WTC11 (cell line): ENCODE measurements around the gene SEPTIN10. TPM values are rescaled to one million over a fixed set of nuclear protein-coding genes. Genes with fewer than 3 reads are reported as not detected.
A peak's percentile ranks its signal among the peaks of the same experiment; 100 is the strongest.

ENCODE experiments used
- ATAC-seq: fragments of 200-7000 bp; cut with Tn5 transposase; 2 replicates; pipeline ENCODE4 v1.10.0; 2021; ENCODE audit warnings: mild to moderate bottlenecking, moderate library complexity
- CTCF ChIA-PET: fragments of 300-600 bp; sonication (Branson Sonifier 250); formaldehyde crosslinking; loops from one replicate; lab custom pipeline; 2021; ENCODE audit warnings: antibody characterized with exemption; lab: Charles Lee
- POLR2A ChIA-PET: fragments of 350-600 bp; sonication (Branson Sonifier 250); formaldehyde crosslinking; loops from one replicate; lab custom pipeline; 2021; ENCODE audit warnings: antibody characterized with exemption; lab: Charles Lee
- DNase-seq: peaks from one replicate; pipeline ENCODE4 v3.0.0; 2021; ENCODE audit warnings: low spot score
- H3K27ac Mint-ChIP-seq: 2 replicates; pipeline ENCODE4 v1.8.0; 2021; ENCODE audit warnings: mixed read lengths
- H3K27me3 Mint-ChIP-seq: 2 replicates; pipeline ENCODE4 v1.8.0; 2021; ENCODE audit warnings: low read depth, mild to moderate bottlenecking, moderate library complexity, mixed read lengths
- H3K36me3 Mint-ChIP-seq: 2 replicates; pipeline ENCODE4 v1.8.0; 2021; ENCODE audit warnings: mixed read lengths
- H3K4me1 Mint-ChIP-seq: 2 replicates; pipeline ENCODE4 v1.8.0; 2022; ENCODE audit warnings: mixed read lengths
- H3K4me3 Mint-ChIP-seq: 2 replicates; pipeline ENCODE4 v1.8.0; 2021; ENCODE audit warnings: mild to moderate bottlenecking, moderate library complexity, mixed read lengths
- H3K9me3 Mint-ChIP-seq: 2 replicates; pipeline ENCODE4 v1.8.0; 2021; ENCODE audit warnings: mixed read lengths
- CDX4 ChIP-seq: fragments of 250-450 bp; sonication (Bioruptor Pico); IDR thresholded peaks from 2 replicates; pipeline ENCODE4 v1.9.0; 2021; ENCODE audit warnings: moderate library complexity, mild to moderate bottlenecking, inconsistent platforms, borderline replicate concordance
- CTCF ChIP-seq: fragments of 200-600 bp; IDR thresholded peaks from 2 replicates; pipeline ENCODE4 v1.8.0; 2022; ENCODE audit warnings: antibody characterized with exemption
- FOXJ3 ChIP-seq: sonication (generic); formaldehyde crosslinking; IDR thresholded peaks from 2 replicates; pipeline ENCODE4 v1.9.0; 2021; ENCODE audit warnings: missing genetic modification reagents, mild to moderate bottlenecking, borderline replicate concordance
- FOXK1 ChIP-seq: sonication (generic); formaldehyde crosslinking; IDR thresholded peaks from 2 replicates; pipeline ENCODE4 v1.8.0; 2022; ENCODE audit warnings: mild to moderate bottlenecking, moderate library complexity, missing genetic modification reagents
- IRF2 ChIP-seq: sonication (generic); formaldehyde crosslinking; IDR thresholded peaks from 2 replicates; pipeline ENCODE4 v1.8.0; 2022; ENCODE audit warnings: low read depth, missing genetic modification reagents, borderline replicate concordance
- OVOL2 ChIP-seq: fragments of 250-450 bp; sonication (Bioruptor Pico); IDR thresholded peaks from 2 replicates; pipeline ENCODE4 v1.9.0; 2021; ENCODE audit warnings: mild to moderate bottlenecking, borderline replicate concordance
- PRRX2 ChIP-seq: fragments of 250-450 bp; sonication (Bioruptor Pico); IDR thresholded peaks from 2 replicates; pipeline ENCODE4 v1.8.0; 2021; ENCODE audit warnings: mild to moderate bottlenecking
- RELA ChIP-seq: sonication (generic); formaldehyde crosslinking; IDR thresholded peaks from 2 replicates; pipeline ENCODE4 v1.8.1; 2022; ENCODE audit warnings: missing genetic modification reagents, mild to moderate bottlenecking, borderline replicate concordance
- STAT6 ChIP-seq: sonication (generic); formaldehyde crosslinking; conservative IDR thresholded peaks from 2 replicates; pipeline ENCODE4 v1.8.1; 2023; ENCODE audit warnings: mild to moderate bottlenecking, low read depth, missing genetic modification reagents, moderate library complexity
- TEAD4 ChIP-seq: sonication (generic); formaldehyde crosslinking; IDR thresholded peaks from 2 replicates; pipeline ENCODE4 v1.8.0; 2022; ENCODE audit warnings: mild to moderate bottlenecking, missing genetic modification reagents
- ZNF138 ChIP-seq: sonication (generic); formaldehyde crosslinking; conservative IDR thresholded peaks from 2 replicates; pipeline ENCODE4 v1.8.1; 2022; ENCODE audit warnings: mild to moderate bottlenecking, moderate library complexity, missing genetic modification reagents
- ZNF219 ChIP-seq: sonication (generic); formaldehyde crosslinking; IDR thresholded peaks from 2 replicates; pipeline ENCODE4 v1.8.0; 2023; ENCODE audit warnings: missing genetic modification reagents, mild to moderate bottlenecking, borderline replicate concordance
- total RNA-seq: library from RNA; stranded (reverse); gene quantifications from 3 replicates; pipeline ENCODE4 v1.2.3, GENCODE V29; 2021

SEPTIN10 gene
- total RNA-seq, 1 experiment from 2014 or later = 86.8 TPM

GRCh38 chr2:109554758-109555157, 59.0 kb downstream of the SEPTIN10 start:
- CTCF ChIA-PET = no interaction called here
- Mint-ChIP-seq H3K4me1 (peaks cover 9% of the 10 kb centered on the region), H3K36me3 (peaks cover 37% of the 10 kb centered on the region)

GRCh38 chr2:109549016-109549590, 64.7 kb downstream of the SEPTIN10 start:
- ChIA-PET POLR2A (no interaction called here), CTCF (interaction anchor here (0.6 to 4.3 kb wide), 4 partner anchors 65 to 326 kb away, joined by 3 to 27 read pairs (median 12); partner anchors contain the start of genes SEPTIN10 and SOWAHC)
- no peaks in the 10 kb centered on the region for H3K4me1 Mint-ChIP-seq
- TF ChIP-seq IRF2 (CRISPR knock-in tag) = no peak
- H3K9me3 Mint-ChIP-seq = no peaks in the 10 kb centered on the region; the same call in 1 of the 2 replicates
- no peak for DNase-seq
- no peak for ATAC-seq
- H3K27me3 Mint-ChIP-seq = no peaks in the 10 kb centered on the region
- H3K27ac Mint-ChIP-seq = peak overlapping the region; percentile 74; the same call in 1 of the 2 replicates
- no peak overlapping the region for H3K4me3 Mint-ChIP-seq
- peaks cover 20% of the 10 kb centered on the region for H3K36me3 Mint-ChIP-seq

More at GRCh38 chr2:109554758-109555157, 59.0 kb downstream of the SEPTIN10 start:
- Mint-ChIP-seq H3K9me3 (no peaks in the 10 kb centered on the region; the same call in 1 of the 2 replicates), H3K27ac (no peak overlapping the region; the same call in 1 of the 2 replicates), H3K4me3 (no peak overlapping the region), H3K27me3 (no peaks in the 10 kb centered on the region)
- DNase-seq (no peak), ATAC-seq (no peak)
- TF ChIP-seq CTCF (no peak), OVOL2 (CRISPR knock-in tag) (no peak), CDX4 (CRISPR knock-in tag) (no peak), TEAD4 (no peak), PRRX2 (CRISPR knock-in tag) (no peak), RELA (CRISPR knock-in tag) (no peak), ZNF219 (CRISPR knock-in tag) (no peak), FOXK1 (CRISPR knock-in tag) (no peak), FOXJ3 (CRISPR knock-in tag) (no peak), STAT6 (CRISPR knock-in tag) (no peak)
- POLR2A ChIA-PET = no interaction called here

GRCh38 chr2:109547280-109547679, 66.5 kb downstream of the SEPTIN10 start:
- Mint-ChIP-seq H3K9me3 (no peaks in the 10 kb centered on the region), H3K4me3 (no peak overlapping the region), H3K36me3 (peaks cover 10% of the 10 kb centered on the region), H3K27me3 (no peaks in the 10 kb centered on the region), H3K27ac (no peak overlapping the region), H3K4me1 (no peaks in the 10 kb centered on the region)
- ChIA-PET CTCF (interaction anchor here (0.7 to 4.3 kb wide), 14 partner anchors 11 to 189 kb away, joined by 3 to 60 read pairs (median 8); partner anchors contain the start of genes SEPTIN10 and SOWAHC), POLR2A (no interaction called here)
- DNase-seq (no peak), ATAC-seq (no peak)
- TF ChIP-seq ZNF138 (CRISPR knock-in tag) = no peak
